Central memory CD8-positive, alpha-beta T cell (primary cell): ENCODE results near the gene TTC23.

Experiments
- ATAC-seq: fragments of 150-1000 bp; cut with Tn5 transposase; replicated peaks from 2 replicates; pipeline ENCODE4 v1.10.0; 2022; ENCODE audit warnings: mild to moderate bottlenecking, moderate FRiP score, moderate number of reproducible peaks; ENCODE audit not compliant: poor library complexity, severe bottlenecking; ENCODE audit errors: extremely low read depth
- DNase-seq, 2 donors: peaks; one replicate each; pipeline ENCODE4 v3.0.0; 2021; ENCODE audit warnings: low spot score in 2 of 2
- H3K27ac Mint-ChIP-seq: one replicate; pipeline ENCODE4 v1.8.0; 2022; ENCODE audit warnings: low read depth, mild to moderate bottlenecking, moderate library complexity, mixed read lengths
- H3K27me3 Mint-ChIP-seq: one replicate; pipeline ENCODE4 v1.8.0; 2022; ENCODE audit warnings: mixed read lengths
- H3K36me3 Mint-ChIP-seq: one replicate; pipeline ENCODE4 v1.8.0; 2022; ENCODE audit warnings: mild to moderate bottlenecking, moderate library complexity, mixed read lengths; ENCODE audit not compliant: insufficient read depth
- H3K4me1 Mint-ChIP-seq: one replicate; pipeline ENCODE4 v1.8.0; 2022; ENCODE audit warnings: mixed read lengths
- H3K4me3 Mint-ChIP-seq: one replicate; pipeline ENCODE4 v1.8.0; 2022; ENCODE audit warnings: mild to moderate bottlenecking, moderate library complexity, mixed read lengths
- H3K9me3 Mint-ChIP-seq: one replicate; pipeline ENCODE4 v1.8.0; 2022; ENCODE audit warnings: mixed read lengths

Gene TTC23

GRCh38 chr15:99180086-99180963 lies 69.1 kb downstream of the TTC23 start:
- H3K36me3 Mint-ChIP-seq: no peaks in the 10 kb centered on the region
- no peak for DNase-seq
- no peak for ATAC-seq
- no peak overlapping the region for H3K4me3 Mint-ChIP-seq
- no peaks in the 10 kb centered on the region for H3K4me1 Mint-ChIP-seq
- no peaks in the 10 kb centered on the region for H3K9me3 Mint-ChIP-seq
- H3K27me3 Mint-ChIP-seq: peaks cover 36% of the 10 kb centered on the region
- H3K27ac Mint-ChIP-seq: no peak overlapping the region

- no peak for ATAC-seq
- Mint-ChIP-seq H3K4me1 (no peaks in the 10 kb centered on the region), H3K9me3 (no peaks in the 10 kb centered on the region), H3K27me3 (peaks cover 17% of the 10 kb centered on the region), H3K27ac (no peak overlapping the region), H3K36me3 (no peaks in the 10 kb centered on the region), H3K4me3 (no peak overlapping the region)
- no peak for DNase-seq
Measured at GRCh38 chr15:99177679-99178078, 71.7 kb downstream of the TTC23 start.

- no peaks in the 10 kb centered on the region for H3K36me3 Mint-ChIP-seq
- H3K9me3 Mint-ChIP-seq: no peaks in the 10 kb centered on the region
- DNase-seq (no peak), ATAC-seq (no peak)
- no peak overlapping the region for H3K4me3 Mint-ChIP-seq
- peaks cover 9% of the 10 kb centered on the region for H3K27me3 Mint-ChIP-seq
- no peak overlapping the region for H3K27ac Mint-ChIP-seq
- H3K4me1 Mint-ChIP-seq: no peaks in the 10 kb centered on the region
Measured at GRCh38 chr15:99176757-99177156, 72.6 kb downstream of the TTC23 start.

- no peaks in the 10 kb centered on the region for H3K36me3 Mint-ChIP-seq
- peaks cover 9% of the 10 kb centered on the region for H3K27me3 Mint-ChIP-seq
- H3K9me3 Mint-ChIP-seq: no peaks in the 10 kb centered on the region
- no peak for DNase-seq
- ATAC-seq: no peak
- H3K4me3 Mint-ChIP-seq: no peak overlapping the region
- no peaks in the 10 kb centered on the region for H3K4me1 Mint-ChIP-seq
- H3K27ac Mint-ChIP-seq: no peak overlapping the region
Measured at GRCh38 chr15:99174567-99175395, 74.6 kb downstream of the TTC23 start.

DNA sequence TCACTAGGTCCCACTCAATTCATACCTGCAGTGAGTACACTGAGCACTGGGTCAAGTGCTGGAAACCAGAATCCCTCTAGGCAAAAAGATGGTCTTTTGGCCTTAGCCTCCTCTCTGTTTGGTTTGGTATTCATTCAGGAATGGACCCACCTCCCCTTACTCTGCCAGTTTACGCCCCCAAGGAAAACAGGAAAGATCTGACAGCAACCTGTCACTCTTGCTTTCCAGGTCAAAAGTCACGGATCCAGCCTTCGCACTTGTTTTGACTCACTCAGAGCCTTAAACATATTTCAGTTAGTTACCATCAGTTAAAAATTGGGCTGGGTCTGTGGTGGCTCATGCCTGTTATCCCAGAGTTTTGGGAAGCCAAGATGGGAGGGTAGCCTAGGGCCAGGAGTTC lies 76.4 kb downstream of the TTC23 start:
- H3K27me3 Mint-ChIP-seq: no peaks in the 10 kb centered on the region
- H3K27ac Mint-ChIP-seq: no peak overlapping the region
- H3K4me1 Mint-ChIP-seq: no peaks in the 10 kb centered on the region
- H3K36me3 Mint-ChIP-seq: no peaks in the 10 kb centered on the region
- no peak overlapping the region for H3K4me3 Mint-ChIP-seq
- no peaks in the 10 kb centered on the region for H3K9me3 Mint-ChIP-seq
- DNase-seq (no peak), ATAC-seq (no peak)

DNA sequence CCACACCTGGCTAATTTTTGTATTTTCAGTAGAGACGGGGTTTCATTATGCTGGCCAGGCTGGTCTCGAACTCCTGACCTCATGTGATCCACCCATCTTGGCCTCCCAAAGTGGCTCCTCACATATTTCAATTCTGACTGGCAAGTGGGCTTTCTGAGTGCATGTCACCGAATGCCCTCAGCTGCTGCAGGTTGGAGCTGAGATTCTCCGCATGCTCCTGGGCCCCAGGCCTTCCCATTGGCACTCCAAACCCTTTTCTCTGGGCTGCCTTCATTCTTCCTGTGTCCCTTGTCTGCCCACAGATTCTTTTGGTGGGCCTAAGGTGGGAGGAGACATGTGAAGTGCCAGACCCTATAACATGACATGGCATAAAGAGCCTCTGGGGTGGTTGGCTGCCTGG lies 77.2 kb downstream of the TTC23 start:
- H3K27me3 Mint-ChIP-seq: no peaks in the 10 kb centered on the region
- no peaks in the 10 kb centered on the region for H3K36me3 Mint-ChIP-seq
- ATAC-seq (no peak), DNase-seq (no peak)
- H3K9me3 Mint-ChIP-seq: no peaks in the 10 kb centered on the region
- no peak overlapping the region for H3K4me3 Mint-ChIP-seq
- H3K27ac Mint-ChIP-seq: no peak overlapping the region
- no peaks in the 10 kb centered on the region for H3K4me1 Mint-ChIP-seq

GRCh38 chr15:99170476-99171065 lies 78.8 kb downstream of the TTC23 start:
- no peak for ATAC-seq
- H3K4me1 Mint-ChIP-seq: no peaks in the 10 kb centered on the region
- no peak overlapping the region for H3K27ac Mint-ChIP-seq

DNA sequence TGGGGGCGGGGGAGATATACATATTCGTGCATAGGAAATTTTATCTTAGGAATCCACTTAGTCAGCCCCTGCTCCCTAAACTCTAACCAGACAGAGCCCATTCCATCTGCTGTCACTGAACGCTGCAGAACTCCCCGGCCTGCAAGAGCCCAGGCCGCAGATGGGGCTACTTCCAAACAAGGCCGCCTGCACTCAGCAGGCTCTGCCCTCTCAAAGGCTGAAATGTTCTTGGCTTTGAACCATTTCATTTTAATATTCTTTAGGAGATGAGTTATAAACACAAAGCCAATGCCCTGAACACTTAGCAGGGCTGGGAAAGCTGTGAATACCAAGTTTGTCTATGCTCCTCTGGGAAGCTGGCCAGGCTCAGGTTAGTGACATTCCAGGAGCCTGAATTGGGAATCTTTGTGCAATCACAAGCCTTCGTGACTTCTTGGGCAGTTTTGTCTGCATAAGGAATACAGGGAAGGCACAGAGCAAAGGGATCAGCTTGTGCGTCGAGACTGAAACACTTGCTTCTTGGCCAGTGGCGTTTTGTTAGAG lies 79.5 kb downstream of the TTC23 start:
- DNase-seq: no peak
- no peaks in the 10 kb centered on the region for H3K4me1 Mint-ChIP-seq
- no peaks in the 10 kb centered on the region for H3K27me3 Mint-ChIP-seq
- H3K36me3 Mint-ChIP-seq: no peaks in the 10 kb centered on the region
- no peaks in the 10 kb centered on the region for H3K9me3 Mint-ChIP-seq
- H3K27ac Mint-ChIP-seq: no peak overlapping the region
- H3K4me3 Mint-ChIP-seq: no peak overlapping the region
- no peak for ATAC-seq

More at GRCh38 chr15:99170476-99171065, 78.8 kb downstream of the TTC23 start:
- H3K4me3 Mint-ChIP-seq: no peak overlapping the region
- H3K36me3 Mint-ChIP-seq: no peaks in the 10 kb centered on the region
- no peaks in the 10 kb centered on the region for H3K27me3 Mint-ChIP-seq
- H3K9me3 Mint-ChIP-seq: no peaks in the 10 kb centered on the region
- no peak for DNase-seq

- H3K4me1 Mint-ChIP-seq: no peaks in the 10 kb centered on the region
- no peak for ATAC-seq
- H3K27ac Mint-ChIP-seq: no peak overlapping the region
- no peaks in the 10 kb centered on the region for H3K36me3 Mint-ChIP-seq
- H3K9me3 Mint-ChIP-seq: no peaks in the 10 kb centered on the region
- H3K27me3 Mint-ChIP-seq: no peaks in the 10 kb centered on the region
- H3K4me3 Mint-ChIP-seq: no peak overlapping the region
- no peak for DNase-seq
Measured at GRCh38 chr15:99168601-99169580, 80.5 kb downstream of the TTC23 start.

GRCh38 chr15:99167640-99168039 lies 81.7 kb downstream of the TTC23 start:
- no peak overlapping the region for H3K4me3 Mint-ChIP-seq
- no peaks in the 10 kb centered on the region for H3K36me3 Mint-ChIP-seq
- DNase-seq (no peak), ATAC-seq (no peak)
- no peaks in the 10 kb centered on the region for H3K9me3 Mint-ChIP-seq
- no peaks in the 10 kb centered on the region for H3K27me3 Mint-ChIP-seq
- no peaks in the 10 kb centered on the region for H3K4me1 Mint-ChIP-seq
- no peak overlapping the region for H3K27ac Mint-ChIP-seq

- Mint-ChIP-seq H3K27me3 (no peaks in the 10 kb centered on the region), H3K36me3 (no peaks in the 10 kb centered on the region), H3K4me1 (no peaks in the 10 kb centered on the region), H3K4me3 (no peak overlapping the region), H3K9me3 (no peaks in the 10 kb centered on the region), H3K27ac (no peak overlapping the region)
- DNase-seq: no peak
- ATAC-seq: no peak
Measured at GRCh38 chr15:99167201-99167600, 82.2 kb downstream of the TTC23 start.
